Stimulated activated CD4-positive, alpha-beta T cell treated with anti-CD3 and anti-CD28 coated beads, Interleukin-12 subunit alpha, Interleukin-12 subunit beta, amount 100 ng/mL, for 24 hours (primary cell): ENCODE measurements around the gene SUMO2.
A peak's percentile ranks its signal among the peaks of the same experiment; 100 is the strongest.

Experiments used
- DNase-seq, 2 experiments: peaks; one replicate each; pipeline ENCODE4 v3.0.0-alpha.2; 2020; ENCODE audit warnings: low read depth in 2 of 2

Gene SUMO2

DNA sequence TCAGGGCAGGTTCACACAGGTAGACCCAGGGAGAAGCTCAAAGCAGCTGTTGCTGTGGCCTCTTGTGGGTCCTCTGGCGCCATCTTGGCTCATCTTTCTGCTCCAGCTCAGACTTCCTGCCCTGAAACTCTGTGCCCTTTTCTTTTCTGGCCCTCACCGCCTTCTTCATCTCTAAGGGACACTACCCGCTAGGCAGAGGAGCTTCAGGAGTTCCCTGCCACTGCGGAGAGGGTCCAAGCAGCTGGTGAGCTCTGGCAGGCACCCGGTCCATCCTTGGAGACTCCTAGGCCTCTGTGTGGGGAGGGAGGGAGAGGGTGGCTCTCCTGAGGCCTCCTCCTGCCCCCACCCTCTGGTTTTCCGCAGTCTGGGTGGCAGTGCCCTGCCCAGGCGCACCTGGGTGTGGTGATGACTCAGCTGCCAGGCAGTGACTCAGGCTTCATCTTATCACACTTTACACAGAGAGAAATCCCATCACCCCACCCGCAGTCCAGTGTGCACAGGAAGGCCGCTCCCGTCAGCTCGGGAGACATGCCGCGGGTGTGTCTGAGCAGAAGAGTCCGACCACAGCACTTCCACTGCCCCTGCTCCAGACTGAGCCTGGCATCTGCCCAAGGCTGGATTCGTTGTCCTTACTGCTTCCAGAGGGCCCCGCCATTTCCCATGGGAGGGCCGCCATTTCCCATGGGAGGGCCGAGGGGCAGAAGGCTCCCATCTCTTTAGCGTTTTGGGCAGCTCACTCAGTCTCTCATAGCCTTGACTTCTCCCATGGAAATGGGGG is 58.5 kb downstream of the SUMO2 start:
- peak; percentile 44 to 55 for DNase-seq

DNA sequence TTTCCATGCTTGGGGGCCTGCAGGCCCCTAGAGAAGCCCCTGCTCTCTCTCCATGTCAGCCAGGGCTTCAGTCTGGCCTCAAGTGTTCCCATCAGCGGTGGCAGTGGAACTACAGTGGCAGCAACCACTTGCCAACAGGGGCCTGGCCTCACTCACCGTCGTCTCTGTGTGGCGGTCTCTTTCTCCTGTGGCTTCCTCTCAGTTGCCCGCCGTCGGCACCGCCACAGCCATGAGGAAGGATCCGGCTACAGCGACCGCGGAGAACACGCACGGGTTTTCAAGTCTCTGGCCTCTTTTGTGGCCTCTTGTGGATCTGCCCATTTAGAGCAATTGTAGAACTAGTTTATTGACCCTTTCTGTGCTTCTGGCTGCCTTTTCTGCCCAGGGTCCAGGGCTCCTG is 64.5 kb downstream of the SUMO2 start:
- DNase-seq: no peak

DNA sequence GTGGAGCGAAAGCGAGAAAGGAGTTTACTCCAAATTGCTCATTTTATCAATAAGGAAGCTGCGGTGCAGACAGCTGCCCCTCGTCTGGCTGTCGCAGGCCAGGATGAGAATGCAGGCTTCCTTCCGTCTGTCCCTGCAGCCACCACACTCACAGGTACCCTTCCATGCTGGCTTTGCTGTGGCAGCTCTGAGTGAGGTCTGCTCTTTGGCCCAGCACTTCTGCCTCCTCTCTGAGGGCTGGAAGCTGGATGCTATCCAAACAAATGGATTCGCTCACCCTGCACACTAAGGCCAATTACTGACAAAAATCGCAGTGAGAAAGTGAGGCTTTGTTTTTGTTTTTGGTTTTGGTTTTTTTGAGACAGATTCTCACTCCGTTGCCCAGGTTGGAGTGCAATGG is 66.0 kb downstream of the SUMO2 start:
- DNase-seq: no peak
